Fibroblast of the aortic adventitia (primary cell): ENCODE data around the gene MAD1L1. TPM values are rescaled to one million over a fixed set of nuclear protein-coding genes. Genes with fewer than 3 reads are reported as not detected.

ENCODE experiments used
- DNase-seq: peaks from one replicate; pipeline ENCODE4 v3.0.0-alpha.2; 2010; ENCODE audit warnings: low read depth
- H3K4me3 ChIP-seq: 2 replicates; pipeline ENCODE4 v1.5.1; 2011; ENCODE audit warnings: low read depth, mild to moderate bottlenecking, control low read depth, low read length, moderate library complexity
- total RNA-seq: library from RNA; depleted of rRNA; stranded (reverse); fragments of >200 nt; gene quantifications from 2 replicates; pipeline ENCODE4 v1.2.3, GENCODE V29; 2012; ENCODE audit warnings: low replicate concordance
- TF ChIP-seq, protein P1 (sequence below): IDR thresholded peaks from 2 replicates; pipeline ENCODE4 v1.5.1; 2011; ENCODE audit warnings: mild to moderate bottlenecking, low read length, control low read depth, inconsistent platforms; ENCODE audit not compliant: insufficient read depth

Gene MAD1L1
- total RNA-seq, 1 donor, result 22.9 TPM

DNA sequence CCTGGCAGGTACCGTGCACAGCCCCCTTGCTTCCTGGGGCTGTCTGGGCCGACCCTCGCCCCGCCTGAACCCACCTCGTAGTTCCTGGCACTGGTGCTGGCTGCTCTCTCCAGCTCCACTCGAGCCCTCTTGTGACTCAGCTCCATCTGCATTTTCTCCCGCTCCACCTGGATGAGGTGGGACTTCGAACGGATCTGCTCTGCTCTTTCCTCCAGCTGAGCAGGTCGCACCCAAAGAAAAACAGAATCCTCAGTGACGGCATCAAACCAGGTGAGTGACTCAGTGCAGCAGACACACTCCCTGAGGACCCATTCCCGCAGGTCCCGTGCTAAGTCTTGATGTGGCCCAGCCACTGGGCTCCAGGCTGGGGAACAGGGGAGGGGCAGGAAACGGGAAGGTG lies 7.4 kb downstream of the MAD1L1 start:
- no peak overlapping the region for H3K4me3 ChIP-seq
- DNase-seq, result no peak
- TF ChIP-seq, protein P1, sequence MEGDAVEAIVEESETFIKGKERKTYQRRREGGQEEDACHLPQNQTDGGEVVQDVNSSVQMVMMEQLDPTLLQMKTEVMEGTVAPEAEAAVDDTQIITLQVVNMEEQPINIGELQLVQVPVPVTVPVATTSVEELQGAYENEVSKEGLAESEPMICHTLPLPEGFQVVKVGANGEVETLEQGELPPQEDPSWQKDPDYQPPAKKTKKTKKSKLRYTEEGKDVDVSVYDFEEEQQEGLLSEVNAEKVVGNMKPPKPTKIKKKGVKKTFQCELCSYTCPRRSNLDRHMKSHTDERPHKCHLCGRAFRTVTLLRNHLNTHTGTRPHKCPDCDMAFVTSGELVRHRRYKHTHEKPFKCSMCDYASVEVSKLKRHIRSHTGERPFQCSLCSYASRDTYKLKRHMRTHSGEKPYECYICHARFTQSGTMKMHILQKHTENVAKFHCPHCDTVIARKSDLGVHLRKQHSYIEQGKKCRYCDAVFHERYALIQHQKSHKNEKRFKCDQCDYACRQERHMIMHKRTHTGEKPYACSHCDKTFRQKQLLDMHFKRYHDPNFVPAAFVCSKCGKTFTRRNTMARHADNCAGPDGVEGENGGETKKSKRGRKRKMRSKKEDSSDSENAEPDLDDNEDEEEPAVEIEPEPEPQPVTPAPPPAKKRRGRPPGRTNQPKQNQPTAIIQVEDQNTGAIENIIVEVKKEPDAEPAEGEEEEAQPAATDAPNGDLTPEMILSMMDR, result no peak

DNA sequence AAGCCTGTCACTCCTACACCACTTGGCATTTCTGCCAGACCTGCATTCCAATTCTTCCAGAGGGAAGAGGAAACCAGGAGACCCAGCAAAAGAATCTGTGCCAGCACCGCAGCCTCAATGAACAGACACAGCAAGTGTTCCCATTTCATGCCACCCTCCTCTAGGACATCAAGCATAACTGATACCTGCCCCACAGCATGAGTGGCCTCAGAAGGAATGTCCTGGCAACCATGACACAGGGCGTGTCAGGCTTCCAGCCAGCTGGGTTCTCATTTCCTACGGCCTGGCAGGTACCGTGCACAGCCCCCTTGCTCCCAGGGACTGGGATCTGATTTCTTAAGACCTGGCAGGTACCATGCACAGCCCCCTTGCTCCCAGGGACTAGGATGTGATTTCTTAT lies 7.8 kb downstream of the MAD1L1 start:
- TF ChIP-seq, protein P1, result no peak
- no peak for DNase-seq
- H3K4me3 ChIP-seq, result no peak overlapping the region

DNA sequence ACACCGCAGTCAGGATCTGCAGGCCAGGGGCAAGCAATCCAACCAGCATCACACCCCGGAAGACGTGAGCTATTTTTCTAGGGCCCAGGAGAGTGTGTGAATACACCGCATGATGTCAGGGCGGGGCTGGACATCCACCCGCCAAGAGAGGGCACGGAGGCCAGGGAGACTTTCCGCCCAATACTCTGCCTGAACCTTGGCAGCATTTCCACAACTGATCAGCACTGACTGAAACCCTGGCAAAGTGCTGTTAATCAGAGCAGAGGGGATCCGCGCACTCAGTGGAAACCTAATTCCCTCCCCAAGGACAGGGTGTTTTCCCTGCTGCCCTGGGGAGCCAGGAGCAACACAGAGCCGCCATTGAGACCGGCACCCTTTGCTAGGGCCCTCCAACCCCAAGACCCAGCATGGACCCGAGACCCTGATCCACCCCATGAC lies 8.2 kb downstream of the MAD1L1 start:
- TF ChIP-seq, protein P1, result no peak
- DNase-seq, result no peak
- H3K4me3 ChIP-seq, result no peak overlapping the region

DNA sequence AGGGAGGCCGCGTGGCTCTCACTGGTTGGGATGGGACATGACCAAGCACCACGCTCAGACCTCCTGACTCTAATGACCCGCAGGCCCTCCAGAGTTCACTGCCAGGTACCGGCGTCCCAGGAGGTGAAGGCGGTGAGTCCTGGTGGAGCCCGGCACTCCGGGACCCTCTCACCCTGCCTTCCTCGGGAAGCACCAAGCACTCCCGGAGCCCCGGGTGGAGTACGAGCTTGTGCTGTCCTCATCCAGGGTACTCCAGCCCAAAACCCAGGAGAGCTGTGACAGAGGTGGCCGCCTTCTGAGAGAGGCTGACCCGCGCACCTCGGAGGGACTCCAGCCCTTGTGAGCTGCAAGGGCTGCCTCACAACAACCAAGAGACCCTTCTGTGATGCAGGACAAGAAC lies 9.4 kb downstream of the MAD1L1 start:
- no peak overlapping the region for H3K4me3 ChIP-seq
- DNase-seq, result no peak
- TF ChIP-seq, protein P1, result no peak

DNA sequence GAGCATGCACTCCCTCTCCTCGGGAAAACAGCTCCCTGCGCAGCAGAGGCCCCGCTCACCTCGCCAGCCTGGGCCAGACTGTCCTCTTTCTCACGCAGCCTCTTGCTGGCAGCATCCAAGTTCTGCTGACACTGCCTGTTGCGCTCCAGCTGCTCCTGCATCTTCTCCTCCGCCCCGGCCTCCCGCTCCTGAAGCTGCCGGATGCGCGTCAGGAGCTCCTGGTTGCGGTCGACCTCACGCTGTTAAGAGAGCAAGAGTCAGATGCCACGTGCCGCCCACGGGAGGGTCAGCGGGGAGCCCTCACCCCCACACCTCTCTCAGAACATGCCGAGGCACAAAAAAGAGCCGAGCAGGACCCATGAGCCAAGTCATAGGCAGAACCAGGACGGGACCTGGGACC lies 10.2 kb downstream of the MAD1L1 start:
- TF ChIP-seq, protein P1, result no peak
- H3K4me3 ChIP-seq, result no peak overlapping the region
- no peak for DNase-seq

DNA sequence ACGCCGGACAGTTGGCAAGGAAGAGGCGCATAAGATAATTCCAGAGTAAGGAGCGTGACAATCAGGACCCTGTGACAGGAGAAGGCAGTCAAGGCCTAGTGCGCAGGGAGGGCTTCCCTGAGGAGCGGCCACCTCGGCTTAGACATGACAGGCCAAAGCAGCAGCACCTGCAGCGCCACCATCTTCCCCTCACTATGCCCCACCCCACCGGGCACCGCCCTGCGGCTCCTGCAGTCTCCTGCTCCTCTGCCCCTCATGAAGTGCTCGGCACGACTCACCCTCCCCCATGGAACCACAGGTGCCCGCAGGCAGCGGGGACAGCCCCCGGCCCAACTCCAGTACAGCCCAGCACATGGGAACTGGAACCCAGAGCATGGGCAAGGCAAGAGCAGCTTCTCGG lies 11.8 kb downstream of the MAD1L1 start:
- DNase-seq, result no peak
- TF ChIP-seq, protein P1, result no peak
- H3K4me3 ChIP-seq, result no peak overlapping the region

DNA sequence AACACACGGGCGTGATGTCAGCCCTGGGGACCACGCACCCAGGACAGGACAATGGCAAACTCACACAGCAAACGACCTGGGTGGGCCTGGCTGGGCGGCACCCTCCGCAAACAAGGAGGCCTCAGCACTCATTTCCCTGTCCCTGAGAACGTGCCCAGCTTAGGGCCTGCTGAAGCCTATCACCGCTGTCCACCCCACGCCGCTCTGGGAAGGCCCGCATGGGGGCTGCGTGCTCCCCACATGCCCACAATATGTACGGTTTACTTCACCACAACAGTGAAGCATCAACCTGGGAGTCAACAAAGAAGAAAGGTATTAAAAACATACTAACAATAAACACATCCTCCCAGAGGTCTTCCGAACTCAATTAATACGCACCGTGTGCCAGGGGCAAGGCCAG lies 12.2 kb downstream of the MAD1L1 start:
- H3K4me3 ChIP-seq, result no peak overlapping the region
- TF ChIP-seq, protein P1, result no peak
- no peak for DNase-seq
